ENCODE results near the gene CPNE9.

The CPNE9 gene

GRCh38 chr3:9703736-9704346, at the start of gene CPNE9:
Gene CPNE9, plus strand, starts transcription at chr3:9703833. Its CDS starts 164 bp downstream, at chr3:9703997.
- peak; percentile 10 for DNase-seq

GRCh38 chr3:9659849-9660248, 43.8 kb upstream of the CPNE9 start:
- DNase-seq: no peak

GRCh38 chr3:9660972-9661371, 42.7 kb upstream of the CPNE9 start:
- DNase-seq: no peak

GRCh38 chr3:9664119-9664751, 39.4 kb upstream of the CPNE9 start:
- no peak for DNase-seq

- DNase-seq: no peak
These were observed 36.8 kb upstream of the CPNE9 start for GRCh38 chr3:9666704-9667445.

GRCh38 chr3:9669277-9669676, 34.4 kb upstream of the CPNE9 start:
- no peak for DNase-seq

- no peak for DNase-seq
These were observed 33.8 kb upstream of the CPNE9 start for GRCh38 chr3:9669720-9670432.

GRCh38 chr3:9673082-9673481, 30.6 kb upstream of the CPNE9 start:
- DNase-seq: no peak

- DNase-seq: no peak
These were observed 29.9 kb upstream of the CPNE9 start for GRCh38 chr3:9673752-9674151.

GRCh38 chr3:9675736-9676290, 27.8 kb upstream of the CPNE9 start:
- no peak for DNase-seq

GRCh38 chr3:9676785-9677184, 26.8 kb upstream of the CPNE9 start:
- no peak for DNase-seq

GRCh38 chr3:9678493-9678892, 25.1 kb upstream of the CPNE9 start:
- no peak for DNase-seq

- DNase-seq: no peak
These were observed 24.1 kb upstream of the CPNE9 start for GRCh38 chr3:9679476-9680080.

- DNase-seq: no peak
These were observed 22.5 kb upstream of the CPNE9 start for GRCh38 chr3:9681011-9681722.

- DNase-seq: no peak
These were observed 21.9 kb upstream of the CPNE9 start for GRCh38 chr3:9681723-9682081.

GRCh38 chr3:9682096-9682495, 21.5 kb upstream of the CPNE9 start:
- DNase-seq: no peak

- DNase-seq: no peak
These were observed 20.2 kb upstream of the CPNE9 start for GRCh38 chr3:9683426-9683825.

- DNase-seq: no peak
These were observed 18.2 kb upstream of the CPNE9 start for GRCh38 chr3:9685216-9686049.

GRCh38 chr3:9686050-9686550, 17.5 kb upstream of the CPNE9 start:
- DNase-seq: no peak

GRCh38 chr3:9686703-9687102, 16.9 kb upstream of the CPNE9 start:
- no peak for DNase-seq

GRCh38 chr3:9687514-9687913, 16.1 kb upstream of the CPNE9 start:
- DNase-seq: no peak
